ENCODE measurements around the gene TGFBR3. TPM values are rescaled to one million over a fixed set of nuclear protein-coding genes. Genes with fewer than 3 reads are reported as not detected.

TGFBR3 gene
- total RNA-seq, 1 donor from 2014 or later: 51.7 TPM

DNA sequence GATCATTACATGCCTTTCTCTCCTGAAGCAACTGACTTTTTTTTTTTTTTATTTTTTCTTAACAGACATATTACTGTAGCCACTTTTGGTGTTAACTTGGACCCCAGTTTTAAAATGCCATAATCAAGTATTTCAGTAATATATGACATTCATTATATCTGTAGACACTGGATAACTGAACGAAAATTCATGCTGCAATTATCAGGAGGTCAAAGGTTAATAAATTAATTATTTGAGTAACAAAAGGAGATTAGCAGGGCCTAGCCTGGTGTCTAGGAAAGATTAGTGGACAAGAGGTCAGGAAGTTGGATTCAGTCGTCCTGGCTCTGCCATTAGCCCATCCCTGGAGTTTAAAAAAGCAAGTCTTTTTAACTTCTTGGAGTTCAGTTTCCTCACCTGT, 168.1 kb downstream of the TGFBR3 start:
- no peak overlapping the region for H3K27ac ChIP-seq
- intact Hi-C loops (cut with DNase I): no loop called here
- H3K4me3 ChIP-seq: no peak overlapping the region
- TF ChIP-seq, protein P1, sequence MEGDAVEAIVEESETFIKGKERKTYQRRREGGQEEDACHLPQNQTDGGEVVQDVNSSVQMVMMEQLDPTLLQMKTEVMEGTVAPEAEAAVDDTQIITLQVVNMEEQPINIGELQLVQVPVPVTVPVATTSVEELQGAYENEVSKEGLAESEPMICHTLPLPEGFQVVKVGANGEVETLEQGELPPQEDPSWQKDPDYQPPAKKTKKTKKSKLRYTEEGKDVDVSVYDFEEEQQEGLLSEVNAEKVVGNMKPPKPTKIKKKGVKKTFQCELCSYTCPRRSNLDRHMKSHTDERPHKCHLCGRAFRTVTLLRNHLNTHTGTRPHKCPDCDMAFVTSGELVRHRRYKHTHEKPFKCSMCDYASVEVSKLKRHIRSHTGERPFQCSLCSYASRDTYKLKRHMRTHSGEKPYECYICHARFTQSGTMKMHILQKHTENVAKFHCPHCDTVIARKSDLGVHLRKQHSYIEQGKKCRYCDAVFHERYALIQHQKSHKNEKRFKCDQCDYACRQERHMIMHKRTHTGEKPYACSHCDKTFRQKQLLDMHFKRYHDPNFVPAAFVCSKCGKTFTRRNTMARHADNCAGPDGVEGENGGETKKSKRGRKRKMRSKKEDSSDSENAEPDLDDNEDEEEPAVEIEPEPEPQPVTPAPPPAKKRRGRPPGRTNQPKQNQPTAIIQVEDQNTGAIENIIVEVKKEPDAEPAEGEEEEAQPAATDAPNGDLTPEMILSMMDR (IDR thresholded peaks at IDR 0.05): no peak
- peaks cover 13% of the 10 kb centered on the region for H3K4me1 ChIP-seq
- no peak for ATAC-seq
- DNase-seq: no peak
- H3K27me3 ChIP-seq (ENCODE audit: low read depth): no peaks in the 10 kb centered on the region
- H3K36me3 ChIP-seq: peaks cover 49% of the 10 kb centered on the region
- H3K9me3 ChIP-seq: no peaks in the 10 kb centered on the region

GRCh38 chr1:91716339-91716738, 169.6 kb downstream of the TGFBR3 start:
- H3K4me1 ChIP-seq: peaks cover 22% of the 10 kb centered on the region
- no peak overlapping the region for H3K27ac ChIP-seq
- H3K27me3 ChIP-seq (ENCODE audit: low read depth): no peaks in the 10 kb centered on the region
- no peaks in the 10 kb centered on the region for H3K9me3 ChIP-seq
- peaks cover 51% of the 10 kb centered on the region for H3K36me3 ChIP-seq
- intact Hi-C loops (cut with DNase I): no loop called here
- H3K4me3 ChIP-seq: no peak overlapping the region
- TF ChIP-seq, protein P1 (IDR thresholded peaks at IDR 0.05): no peak
- ATAC-seq: no peak
- DNase-seq: no peak

DNA sequence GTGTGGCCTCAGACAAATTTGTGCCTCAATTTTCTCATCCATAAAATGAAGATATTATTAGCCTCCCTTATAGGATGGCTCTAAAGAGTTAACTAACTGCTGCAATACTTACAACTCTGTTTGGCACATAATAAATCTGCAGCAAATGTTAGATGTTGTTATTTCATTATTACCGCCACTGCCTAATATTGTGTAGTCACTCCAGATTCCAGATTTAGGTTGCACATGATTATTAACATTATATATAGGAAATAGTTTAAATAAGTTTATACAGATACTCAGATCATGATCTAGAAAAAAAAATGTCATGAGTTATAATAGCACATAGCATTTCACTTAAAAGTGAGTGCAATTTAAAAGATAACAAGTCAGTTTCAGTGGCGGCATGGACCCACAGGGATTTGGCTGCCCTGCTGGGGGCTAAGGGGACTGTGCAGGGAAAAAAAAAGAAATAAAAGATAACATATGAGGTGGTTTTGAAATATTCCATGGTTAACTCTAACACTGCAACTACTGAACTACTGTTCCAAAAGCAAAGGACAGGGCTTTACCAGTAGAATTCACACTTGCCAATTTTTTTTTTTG, 170.4 kb downstream of the TGFBR3 start:
- intact Hi-C loops (cut with DNase I): no loop called here

GRCh38 chr1:91714867-91715381, 171.0 kb downstream of the TGFBR3 start:
- no peak for DNase-seq
- no peak overlapping the region for H3K4me3 ChIP-seq
- peaks cover 49% of the 10 kb centered on the region for H3K36me3 ChIP-seq
- TF ChIP-seq, protein P1 (IDR thresholded peaks at IDR 0.05): no peak
- no peaks in the 10 kb centered on the region for H3K27me3 ChIP-seq (ENCODE audit: low read depth)
- H3K27ac ChIP-seq: no peak overlapping the region
- ATAC-seq: no peak
- H3K9me3 ChIP-seq: no peaks in the 10 kb centered on the region
- peaks cover 22% of the 10 kb centered on the region for H3K4me1 ChIP-seq
- intact Hi-C loops (cut with DNase I): no loop called here

More for the DNA sequence above, 170.4 kb downstream of the TGFBR3 start:
- Histone ChIP-seq H3K36me3 (peaks cover 51% of the 10 kb centered on the region), H3K27ac (no peak overlapping the region), H3K27me3 (ENCODE audit: low read depth) (no peaks in the 10 kb centered on the region), H3K4me3 (no peak overlapping the region), H3K4me1 (peaks cover 22% of the 10 kb centered on the region), H3K9me3 (no peaks in the 10 kb centered on the region)
- no peak for DNase-seq
- TF ChIP-seq, protein P1 (IDR thresholded peaks at IDR 0.05): no peak
- ATAC-seq: no peak

- no peak overlapping the region for H3K4me3 ChIP-seq
- TF ChIP-seq, protein P1 (IDR thresholded peaks at IDR 0.05): no peak
- H3K36me3 ChIP-seq: peaks cover 43% of the 10 kb centered on the region
- H3K27me3 ChIP-seq (ENCODE audit: low read depth): no peaks in the 10 kb centered on the region
- H3K4me1 ChIP-seq: peaks cover 22% of the 10 kb centered on the region
- no peaks in the 10 kb centered on the region for H3K9me3 ChIP-seq
- intact Hi-C loops (cut with DNase I): no loop called here
- DNase-seq (no peak), ATAC-seq (peak; percentile 67 to 68)
- peak overlapping the region; percentile 56 for H3K27ac ChIP-seq
These were observed 172.7 kb downstream of the TGFBR3 start for GRCh38 chr1:91712981-91713841.
